Measurements from ENCODE around the gene TBL1XR1.

TBL1XR1 gene

DNA sequence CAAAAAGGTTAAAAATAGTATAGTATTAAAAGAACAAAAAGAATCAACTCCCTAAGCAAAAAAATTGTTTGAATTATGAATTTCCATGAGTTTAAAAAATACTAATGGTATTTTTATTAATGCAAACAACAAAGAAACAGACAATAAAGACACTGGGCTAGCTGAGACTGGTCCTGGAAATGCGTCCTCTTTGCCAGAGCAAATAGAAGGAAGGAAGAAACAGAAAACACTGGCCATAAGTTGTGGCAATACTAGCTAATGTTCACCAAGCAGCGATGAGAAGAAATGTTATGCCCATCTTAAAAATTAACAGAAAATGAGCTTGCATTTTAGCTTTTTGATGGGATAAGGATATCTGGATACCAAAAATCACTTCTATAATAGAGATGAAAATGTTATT, 88.6 kb downstream of the TBL1XR1 start:
- TF ChIP-seq TAF1 (IDR thresholded peaks at IDR 0.05; ENCODE audit: borderline replicate concordance, insufficient read depth, low read length) = no peak
- TF ChIP-seq, protein P1, sequence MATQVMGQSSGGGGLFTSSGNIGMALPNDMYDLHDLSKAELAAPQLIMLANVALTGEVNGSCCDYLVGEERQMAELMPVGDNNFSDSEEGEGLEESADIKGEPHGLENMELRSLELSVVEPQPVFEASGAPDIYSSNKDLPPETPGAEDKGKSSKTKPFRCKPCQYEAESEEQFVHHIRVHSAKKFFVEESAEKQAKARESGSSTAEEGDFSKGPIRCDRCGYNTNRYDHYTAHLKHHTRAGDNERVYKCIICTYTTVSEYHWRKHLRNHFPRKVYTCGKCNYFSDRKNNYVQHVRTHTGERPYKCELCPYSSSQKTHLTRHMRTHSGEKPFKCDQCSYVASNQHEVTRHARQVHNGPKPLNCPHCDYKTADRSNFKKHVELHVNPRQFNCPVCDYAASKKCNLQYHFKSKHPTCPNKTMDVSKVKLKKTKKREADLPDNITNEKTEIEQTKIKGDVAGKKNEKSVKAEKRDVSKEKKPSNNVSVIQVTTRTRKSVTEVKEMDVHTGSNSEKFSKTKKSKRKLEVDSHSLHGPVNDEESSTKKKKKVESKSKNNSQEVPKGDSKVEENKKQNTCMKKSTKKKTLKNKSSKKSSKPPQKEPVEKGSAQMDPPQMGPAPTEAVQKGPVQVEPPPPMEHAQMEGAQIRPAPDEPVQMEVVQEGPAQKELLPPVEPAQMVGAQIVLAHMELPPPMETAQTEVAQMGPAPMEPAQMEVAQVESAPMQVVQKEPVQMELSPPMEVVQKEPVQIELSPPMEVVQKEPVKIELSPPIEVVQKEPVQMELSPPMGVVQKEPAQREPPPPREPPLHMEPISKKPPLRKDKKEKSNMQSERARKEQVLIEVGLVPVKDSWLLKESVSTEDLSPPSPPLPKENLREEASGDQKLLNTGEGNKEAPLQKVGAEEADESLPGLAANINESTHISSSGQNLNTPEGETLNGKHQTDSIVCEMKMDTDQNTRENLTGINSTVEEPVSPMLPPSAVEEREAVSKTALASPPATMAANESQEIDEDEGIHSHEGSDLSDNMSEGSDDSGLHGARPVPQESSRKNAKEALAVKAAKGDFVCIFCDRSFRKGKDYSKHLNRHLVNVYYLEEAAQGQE (IDR thresholded peaks at IDR 0.05; ENCODE audit: insufficient read depth in 1 of 2, low read depth in 2 of 2, low read length in 2 of 2) = no peak
- no peak for TF ChIP-seq SIN3A (IDR thresholded peaks at IDR 0.05; ENCODE audit: borderline replicate concordance, insufficient read depth, low read length)
- TF ChIP-seq FOXP2 (optimal IDR thresholded peaks at IDR 0.05; ENCODE audit: borderline replicate concordance, extremely low read depth, extremely low read length, insufficient read depth) = no peak
- TF ChIP-seq POLR2AphosphoS5 (IDR thresholded peaks at IDR 0.05; ENCODE audit: low read depth, low read length) = no peak

DNA sequence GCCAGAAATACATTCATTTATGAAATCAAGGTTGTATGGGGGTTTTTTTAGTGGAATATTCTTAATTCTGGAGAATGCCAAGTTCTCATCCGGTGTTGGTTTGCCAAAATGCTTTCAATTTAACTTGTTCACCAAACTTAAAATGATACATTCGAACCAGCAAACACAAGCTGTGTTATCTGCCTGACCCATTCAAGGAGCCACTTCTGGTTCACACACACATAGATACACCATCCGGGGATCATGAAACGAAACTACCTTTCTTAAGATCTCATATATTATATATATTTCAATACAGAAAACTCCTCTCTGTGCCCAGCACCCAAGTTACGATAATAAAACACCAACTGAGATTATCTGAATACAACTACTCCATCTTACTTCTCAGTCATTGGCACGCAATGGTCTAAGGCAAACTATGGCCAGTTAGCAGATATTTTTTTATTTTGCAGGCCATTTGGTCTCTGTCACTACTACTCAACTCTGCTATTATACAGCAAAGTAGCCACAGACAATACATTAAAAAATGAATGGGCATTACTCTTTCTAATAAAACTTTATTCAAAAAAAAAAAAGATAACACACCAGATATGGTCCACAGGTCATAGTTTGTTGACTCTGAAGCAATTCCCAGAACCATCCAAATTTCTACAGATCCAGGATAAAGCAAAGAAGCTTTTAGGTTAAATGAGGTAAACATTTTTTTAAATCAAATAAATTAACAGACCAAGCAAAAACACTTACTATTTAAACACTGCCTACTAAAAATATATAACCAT, 89.6 kb downstream of the TBL1XR1 start:
- TF ChIP-seq FOXP2 (optimal IDR thresholded peaks at IDR 0.05; ENCODE audit: borderline replicate concordance, extremely low read depth, extremely low read length, insufficient read depth) (no peak), TAF1 (IDR thresholded peaks at IDR 0.05; ENCODE audit: borderline replicate concordance, insufficient read depth, low read length) (no peak), POLR2AphosphoS5 (IDR thresholded peaks at IDR 0.05; ENCODE audit: low read depth, low read length) (no peak), SIN3A (IDR thresholded peaks at IDR 0.05; ENCODE audit: borderline replicate concordance, insufficient read depth, low read length) (no peak)
- TF ChIP-seq, protein P1 (IDR thresholded peaks at IDR 0.05; ENCODE audit: insufficient read depth in 1 of 2, low read depth in 2 of 2, low read length in 2 of 2) = no peak

DNA sequence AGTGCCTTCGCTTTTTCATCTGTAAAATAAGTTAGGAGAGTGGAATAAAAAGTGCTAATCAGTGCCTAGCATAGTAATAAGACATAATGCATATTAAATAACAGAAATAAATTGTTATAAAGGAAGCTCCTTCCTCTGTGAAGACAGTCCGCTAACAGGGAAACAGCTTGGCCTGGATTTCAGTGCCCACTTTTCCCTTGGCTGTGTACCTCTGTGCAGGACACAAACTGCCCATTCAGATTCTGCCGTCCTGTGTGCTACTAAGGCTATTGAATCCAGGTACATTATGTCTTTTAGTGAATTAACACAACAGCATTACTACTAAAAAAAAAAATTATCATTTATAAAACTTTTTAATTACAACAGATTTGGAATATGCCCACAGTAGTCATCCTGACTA, 90.7 kb downstream of the TBL1XR1 start:
- TF ChIP-seq FOXP2 (optimal IDR thresholded peaks at IDR 0.05; ENCODE audit: borderline replicate concordance, extremely low read depth, extremely low read length, insufficient read depth) (no peak), TAF1 (IDR thresholded peaks at IDR 0.05; ENCODE audit: borderline replicate concordance, insufficient read depth, low read length) (no peak), POLR2AphosphoS5 (IDR thresholded peaks at IDR 0.05; ENCODE audit: low read depth, low read length) (no peak), SIN3A (IDR thresholded peaks at IDR 0.05; ENCODE audit: borderline replicate concordance, insufficient read depth, low read length) (no peak)
- TF ChIP-seq, protein P1 (IDR thresholded peaks at IDR 0.05; ENCODE audit: insufficient read depth in 1 of 2, low read depth in 2 of 2, low read length in 2 of 2) = no peak

DNA sequence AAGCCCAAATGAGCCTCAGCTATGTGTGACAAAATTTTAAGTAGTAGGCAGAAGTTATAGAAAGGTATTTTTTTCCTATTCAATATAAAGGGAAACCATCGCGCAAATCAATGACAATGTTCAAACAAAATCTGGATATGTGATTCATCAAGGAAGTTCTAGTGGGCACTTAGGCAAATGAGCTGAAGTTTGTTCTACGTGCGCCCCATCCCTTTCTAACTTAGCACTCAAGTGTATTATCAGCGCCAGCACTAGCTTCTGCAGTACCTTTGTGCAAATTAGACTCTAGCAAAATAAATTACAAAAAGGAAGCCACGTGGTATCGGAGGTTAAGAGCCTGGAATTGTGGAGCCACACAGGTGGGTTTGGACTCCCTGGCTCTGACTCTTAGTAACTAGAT, 91.1 kb downstream of the TBL1XR1 start:
- no peak for TF ChIP-seq FOXP2 (optimal IDR thresholded peaks at IDR 0.05; ENCODE audit: borderline replicate concordance, extremely low read depth, extremely low read length, insufficient read depth)

DNA sequence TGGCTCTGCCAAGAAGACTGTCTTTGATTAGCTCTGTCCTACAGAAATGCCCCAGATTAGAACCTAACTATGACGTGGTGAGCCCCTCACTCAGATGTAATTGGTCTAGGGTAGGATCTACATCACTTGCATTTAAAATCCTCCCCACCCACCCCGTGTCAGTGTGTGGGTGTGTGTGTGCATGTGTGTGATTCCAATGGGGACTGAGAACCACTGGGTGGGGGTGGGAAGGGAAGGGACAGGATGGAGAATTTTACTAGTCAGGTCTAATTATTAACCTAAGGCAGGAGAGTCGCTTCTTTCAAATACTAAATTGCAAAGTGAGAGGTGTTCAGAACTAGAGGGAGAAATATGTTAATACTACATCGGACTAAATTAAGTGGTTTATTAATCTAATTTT, 91.7 kb downstream of the TBL1XR1 start:
- TF ChIP-seq SIN3A (IDR thresholded peaks at IDR 0.05; ENCODE audit: borderline replicate concordance, insufficient read depth, low read length) (no peak), TAF1 (IDR thresholded peaks at IDR 0.05; ENCODE audit: borderline replicate concordance, insufficient read depth, low read length) (no peak), POLR2AphosphoS5 (IDR thresholded peaks at IDR 0.05; ENCODE audit: low read depth, low read length) (no peak), FOXP2 (optimal IDR thresholded peaks at IDR 0.05; ENCODE audit: borderline replicate concordance, extremely low read depth, extremely low read length, insufficient read depth) (no peak)
- TF ChIP-seq, protein P1 (IDR thresholded peaks at IDR 0.05; ENCODE audit: insufficient read depth in 1 of 2, low read depth in 2 of 2, low read length in 2 of 2) = no peak

All from PFSK-1 (cell line).